NT2/D1 (cell line): Measurements from ENCODE around the gene SLC44A5.

Source experiments
- DNase-seq: peaks from one replicate; pipeline ENCODE4 v3.0.0-alpha.2; 2011; ENCODE audit warnings: low read depth, low spot score
- H3K27me3 ChIP-seq: 2 replicates; pipeline ENCODE4 v1.6.0; 2011; ENCODE audit warnings: mild to moderate bottlenecking; ENCODE audit not compliant: insufficient read length, insufficient read depth
- H3K36me3 ChIP-seq: 2 replicates; pipeline ENCODE4 v1.6.1; 2011; ENCODE audit warnings: mild to moderate bottlenecking, low read length, mixed read lengths; ENCODE audit not compliant: insufficient read depth, insufficient read length
- H3K4me1 ChIP-seq: 2 replicates; pipeline ENCODE4 v1.5.1; 2011; ENCODE audit not compliant: insufficient read depth, insufficient read length
- H3K4me3 ChIP-seq: 2 replicates; pipeline ENCODE4 v1.5.1; 2011; ENCODE audit warnings: low read depth; ENCODE audit not compliant: insufficient read length
- H3K9ac ChIP-seq: 2 replicates; pipeline ENCODE4 v1.6.0; 2011; ENCODE audit warnings: low read depth; ENCODE audit not compliant: insufficient read length
- H3K9me3 ChIP-seq: 2 replicates; pipeline ENCODE4 v1.5.1; 2011; ENCODE audit warnings: mild to moderate bottlenecking, low read length; ENCODE audit not compliant: insufficient read depth
- SUZ12 ChIP-seq: IDR thresholded peaks from 2 replicates; pipeline ENCODE4 v1.6.1; 2011; ENCODE audit not compliant: insufficient read length, insufficient read depth; ENCODE audit errors: extremely low read depth
- YY1 ChIP-seq: IDR thresholded peaks from 2 replicates; pipeline ENCODE4 v1.6.1; 2011; ENCODE audit not compliant: insufficient read length, insufficient read depth
- ZNF274 ChIP-seq: IDR thresholded peaks from 2 replicates; pipeline ENCODE4 v1.6.1; 2011; ENCODE audit warnings: mild to moderate bottlenecking, low read depth, low read length

SLC44A5 gene

GRCh38 chr1:75630004-75630594 is 19.2 kb upstream of the SLC44A5 start:
- Histone ChIP-seq H3K4me1 (peaks cover 3% of the 10 kb centered on the region), H3K36me3 (no peaks in the 10 kb centered on the region), H3K4me3 (no peak overlapping the region), H3K9me3 (no peaks in the 10 kb centered on the region), H3K9ac (no peak overlapping the region), H3K27me3 (no peaks in the 10 kb centered on the region)
- peak; percentile 59 for DNase-seq
- TF ChIP-seq YY1 = no peak
- no peak for TF ChIP-seq ZNF274
- no peak for TF ChIP-seq SUZ12

DNA sequence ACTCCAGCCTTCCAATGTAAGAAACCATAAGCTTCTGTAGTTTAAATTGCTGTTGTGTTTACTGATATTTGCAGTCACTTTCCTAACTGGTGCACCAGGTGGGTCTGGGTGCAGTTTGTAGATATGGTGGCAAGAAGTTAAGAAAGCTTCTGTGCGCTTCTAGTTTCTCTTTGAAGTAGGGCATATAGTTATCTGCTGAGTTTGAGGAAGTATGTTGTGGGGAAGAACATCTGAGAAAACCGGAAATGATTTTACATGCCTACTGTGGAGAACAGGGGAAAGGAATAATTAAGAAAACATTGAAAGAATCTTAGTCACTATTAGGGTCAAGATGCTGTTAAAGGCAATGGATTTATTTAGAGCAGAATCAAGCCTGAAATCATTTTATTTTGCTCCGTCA is 14.9 kb upstream of the SLC44A5 start:
- Histone ChIP-seq H3K9ac (no peak overlapping the region), H3K36me3 (no peaks in the 10 kb centered on the region), H3K9me3 (no peaks in the 10 kb centered on the region), H3K4me1 (peaks cover 3% of the 10 kb centered on the region), H3K4me3 (no peak overlapping the region), H3K27me3 (no peaks in the 10 kb centered on the region)
- DNase-seq = no peak
- TF ChIP-seq YY1 = no peak

- Histone ChIP-seq H3K9ac (no peak overlapping the region), H3K9me3 (no peaks in the 10 kb centered on the region), H3K27me3 (peaks cover 50% of the 10 kb centered on the region), H3K4me3 (no peak overlapping the region), H3K36me3 (no peaks in the 10 kb centered on the region), H3K4me1 (peaks cover 2% of the 10 kb centered on the region)
- no peak for TF ChIP-seq YY1
- DNase-seq = no peak
These were observed 7.5 kb upstream of the SLC44A5 start for GRCh38 chr1:75618382-75618781.

DNA sequence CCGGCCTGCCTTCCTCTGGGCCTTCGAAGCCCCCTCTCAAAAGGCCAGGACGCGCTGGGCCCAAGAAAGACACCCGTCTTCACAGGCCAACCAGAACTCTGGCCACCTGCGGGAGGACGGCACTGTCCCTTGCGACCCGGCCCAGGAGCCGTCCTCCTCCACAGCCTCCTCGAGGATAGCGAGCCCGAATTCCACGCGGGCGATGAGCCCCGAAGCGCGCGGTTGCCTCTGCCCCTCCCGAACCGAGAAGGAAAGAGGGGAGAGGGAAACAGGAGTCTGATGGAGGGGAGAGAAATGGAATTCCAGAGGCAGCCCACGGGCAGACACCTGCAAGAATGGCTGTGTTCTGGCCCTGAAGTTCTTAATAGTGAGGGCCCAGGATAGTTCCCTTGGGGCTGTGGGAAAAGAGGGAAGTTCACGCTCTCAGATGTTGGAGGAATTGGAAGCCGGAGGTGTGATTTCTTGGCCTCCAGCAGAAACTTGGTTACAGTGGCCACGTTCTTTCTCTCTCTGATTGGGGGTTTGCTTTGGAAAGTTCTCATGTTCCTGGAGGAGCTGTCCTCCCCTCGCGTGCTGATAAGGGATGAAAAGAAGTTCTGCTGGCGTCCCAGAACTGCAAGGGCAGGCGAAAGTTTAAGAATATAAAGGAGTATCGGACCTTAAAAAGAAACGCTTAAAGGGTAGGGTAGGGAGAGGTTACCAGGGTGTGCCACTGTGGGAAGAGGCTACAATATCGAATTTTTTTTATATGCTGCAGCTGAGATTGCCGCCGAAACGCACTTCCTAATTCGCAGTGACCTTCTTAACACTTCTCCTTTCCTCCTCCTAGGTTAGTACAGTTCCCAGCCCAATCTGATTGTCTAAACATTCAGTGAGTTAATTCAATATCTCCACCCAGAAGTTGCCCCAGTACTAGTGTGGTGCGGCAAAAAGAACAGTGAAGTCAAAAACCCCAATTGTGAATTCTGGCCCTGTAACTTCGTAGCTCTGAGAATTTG is 5.8 kb upstream of the SLC44A5 start:
- Histone ChIP-seq H3K4me1 (peaks cover 2% of the 10 kb centered on the region), H3K4me3 (peak overlapping the region; percentile 33), H3K36me3 (no peaks in the 10 kb centered on the region), H3K27me3 (peaks cover 63% of the 10 kb centered on the region), H3K9ac (peak overlapping the region; percentile 25), H3K9me3 (no peaks in the 10 kb centered on the region)
- peak; percentile 58 for DNase-seq
- TF ChIP-seq YY1 = no peak
- no peak for TF ChIP-seq ZNF274
- no peak for TF ChIP-seq SUZ12

- Histone ChIP-seq H3K36me3 (no peaks in the 10 kb centered on the region), H3K27me3 (peaks cover 63% of the 10 kb centered on the region), H3K9ac (peak overlapping the region; percentile 68), H3K4me1 (peaks cover 2% of the 10 kb centered on the region), H3K9me3 (no peaks in the 10 kb centered on the region), H3K4me3 (peak overlapping the region; percentile 64)
- peak; percentile 33 for DNase-seq
- TF ChIP-seq YY1 (no peak), SUZ12 (no peak), ZNF274 (no peak)
These were observed 4.9 kb upstream of the SLC44A5 start for GRCh38 chr1:75615613-75616435.

DNA sequence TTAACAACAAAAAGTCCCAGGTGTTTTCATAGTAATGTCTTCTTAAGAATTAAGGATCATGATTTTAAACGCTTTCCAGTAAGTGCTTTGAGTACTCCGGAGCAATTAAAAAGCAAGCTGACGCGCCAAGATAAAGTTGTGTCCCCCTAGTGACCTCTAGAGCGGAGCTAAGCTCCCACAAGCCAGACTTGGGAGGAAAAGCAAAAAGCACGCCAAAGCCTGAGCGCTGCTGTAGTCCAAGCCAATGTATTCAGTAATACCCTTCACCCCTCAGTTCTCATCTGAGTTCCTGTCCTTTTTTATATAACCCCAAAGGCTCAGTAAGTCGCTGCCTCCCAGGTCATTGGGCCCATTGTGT is 3.5 kb upstream of the SLC44A5 start:
- Histone ChIP-seq H3K4me1 (peaks cover 2% of the 10 kb centered on the region), H3K36me3 (no peaks in the 10 kb centered on the region), H3K9ac (peak overlapping the region; percentile 46), H3K4me3 (peak overlapping the region; percentile 64), H3K9me3 (no peaks in the 10 kb centered on the region), H3K27me3 (peaks cover 63% of the 10 kb centered on the region)
- DNase-seq = no peak
- no peak for TF ChIP-seq SUZ12
- TF ChIP-seq YY1 = no peak
- no peak for TF ChIP-seq ZNF274

DNA sequence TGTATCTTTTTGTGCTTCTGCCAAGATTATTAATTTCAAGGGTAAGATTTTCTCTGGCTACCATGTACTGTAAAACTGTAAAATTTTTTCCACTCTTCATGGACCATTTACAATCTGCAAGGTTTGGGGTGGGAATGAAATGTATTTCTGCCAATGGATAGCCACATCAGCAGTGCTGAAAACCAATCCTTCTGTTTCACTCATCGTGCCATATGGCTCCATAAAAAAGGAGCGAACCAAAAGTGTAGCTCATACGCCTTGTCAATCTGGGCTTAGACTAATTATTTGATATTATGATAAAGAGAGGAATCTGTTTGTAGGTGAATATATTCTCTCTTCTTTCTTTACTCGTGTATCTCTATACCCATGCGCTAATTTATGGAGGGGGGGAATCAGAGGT is 3.0 kb upstream of the SLC44A5 start:
- Histone ChIP-seq H3K9ac (no peak overlapping the region), H3K9me3 (no peaks in the 10 kb centered on the region), H3K27me3 (peaks cover 61% of the 10 kb centered on the region), H3K4me3 (no peak overlapping the region), H3K4me1 (peaks cover 2% of the 10 kb centered on the region), H3K36me3 (no peaks in the 10 kb centered on the region)
- TF ChIP-seq SUZ12 = no peak
- no peak for TF ChIP-seq ZNF274
- DNase-seq = no peak
